PFSK-1 (cell line): ENCODE results near the gene GLT8D1.

Experiments used
- FOXP2 ChIP-seq: optimal IDR thresholded peaks from 2 replicates; pipeline ENCODE3; 2011; ENCODE audit warnings: borderline replicate concordance, control low read depth, inconsistent platforms; ENCODE audit not compliant: insufficient read depth; ENCODE audit errors: extremely low read length, extremely low read depth
- POLR2AphosphoS5 ChIP-seq: IDR thresholded peaks from 2 replicates; pipeline ENCODE4 v1.6.1; 2012; ENCODE audit warnings: low read depth, mild to moderate bottlenecking, control low read depth, low read length, moderate library complexity
- REST ChIP-seq, 2 experiments: IDR thresholded peaks; 2 replicates each; pipeline versions ENCODE4 v1.6.1 to v1.8.0; 2011 to 2012; ENCODE audit warnings: low read depth in 2 of 2, low read length in 2 of 2, control low read depth in 1 of 2, inconsistent platforms in 1 of 2, mild to moderate bottlenecking in 1 of 2, moderate library complexity in 1 of 2; ENCODE audit not compliant: insufficient read depth in 1 of 2
- SIN3A ChIP-seq: IDR thresholded peaks from 2 replicates; pipeline ENCODE4 v1.6.1; 2012; ENCODE audit warnings: mild to moderate bottlenecking, low read length, moderate library complexity, borderline replicate concordance; ENCODE audit not compliant: insufficient read depth
- TAF1 ChIP-seq: IDR thresholded peaks from 2 replicates; pipeline ENCODE4 v1.6.1; 2012; ENCODE audit warnings: low read length, control low read depth, borderline replicate concordance; ENCODE audit not compliant: insufficient read depth

GLT8D1 gene

GRCh38 chr3:52743152-52743551, 37.6 kb upstream of the GLT8D1 start:
- TF ChIP-seq SIN3A (no peak), REST (IDR thresholded peaks at IDR 0.05; ENCODE audit: insufficient read depth in 1 of 2, low read depth in 2 of 2, low read length in 2 of 2) (no peak), POLR2AphosphoS5 (no peak), TAF1 (no peak), FOXP2 (no peak)

- TF ChIP-seq TAF1 (no peak), REST (IDR thresholded peaks at IDR 0.05; ENCODE audit: insufficient read depth in 1 of 2, low read depth in 2 of 2, low read length in 2 of 2) (no peak), POLR2AphosphoS5 (no peak)
Observed at GRCh38 chr3:52742418-52743041, 36.9 kb upstream of the GLT8D1 start.

GRCh38 chr3:52739730-52740129, 34.1 kb upstream of the GLT8D1 start:
- no peak for TF ChIP-seq TAF1
- no peak for TF ChIP-seq POLR2AphosphoS5
- TF ChIP-seq FOXP2 = no peak
- TF ChIP-seq SIN3A = no peak
- no peak for TF ChIP-seq REST (IDR thresholded peaks at IDR 0.05; ENCODE audit: insufficient read depth in 1 of 2, low read depth in 2 of 2, low read length in 2 of 2)

GRCh38 chr3:52733256-52733891, 27.8 kb upstream of the GLT8D1 start:
- TF ChIP-seq SIN3A (no peak), TAF1 (no peak), FOXP2 (no peak), REST (IDR thresholded peaks at IDR 0.05; ENCODE audit: insufficient read depth in 1 of 2, low read depth in 2 of 2, low read length in 2 of 2) (no peak), POLR2AphosphoS5 (no peak)

GRCh38 chr3:52731590-52731989, 26.0 kb upstream of the GLT8D1 start:
- TF ChIP-seq TAF1 = no peak
- no peak for TF ChIP-seq POLR2AphosphoS5
- no peak for TF ChIP-seq REST (IDR thresholded peaks at IDR 0.05; ENCODE audit: insufficient read depth in 1 of 2, low read depth in 2 of 2, low read length in 2 of 2)
- TF ChIP-seq FOXP2 = no peak
- no peak for TF ChIP-seq SIN3A
